GM21447 (cell line): Measurements from ENCODE around the gene ERC1.

Experiments
- ATAC-seq: cut with Tn5 transposase; IDR thresholded peaks from one replicate; pipeline ENCODE4 v1.9.1; 2021; ENCODE audit not compliant: unreplicated experiment

Gene ERC1

DNA sequence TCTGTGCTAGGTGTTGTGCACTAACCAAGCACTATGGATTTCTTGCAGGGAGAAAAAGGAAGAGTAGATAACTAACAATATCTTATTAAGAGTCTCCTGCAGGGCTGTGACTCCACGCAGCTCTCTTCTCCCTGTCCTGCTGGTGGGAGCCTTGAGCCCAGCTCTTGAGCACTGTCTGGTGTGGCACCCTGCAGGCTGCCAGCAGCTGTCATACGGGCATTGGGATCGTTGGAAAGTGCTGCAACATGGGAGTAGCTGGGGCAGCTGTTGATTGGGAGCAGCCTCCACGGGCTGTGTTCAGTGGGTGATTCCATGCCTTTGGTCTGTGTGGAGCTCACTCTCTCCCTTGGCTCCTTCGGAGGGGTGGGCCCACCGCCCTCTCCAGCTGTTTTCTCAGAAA, 478.0 kb downstream of the ERC1 start:
- ATAC-seq: no peak

- ATAC-seq: no peak
These were observed 479.0 kb downstream of the ERC1 start for GRCh38 chr12:1470051-1470450.

DNA sequence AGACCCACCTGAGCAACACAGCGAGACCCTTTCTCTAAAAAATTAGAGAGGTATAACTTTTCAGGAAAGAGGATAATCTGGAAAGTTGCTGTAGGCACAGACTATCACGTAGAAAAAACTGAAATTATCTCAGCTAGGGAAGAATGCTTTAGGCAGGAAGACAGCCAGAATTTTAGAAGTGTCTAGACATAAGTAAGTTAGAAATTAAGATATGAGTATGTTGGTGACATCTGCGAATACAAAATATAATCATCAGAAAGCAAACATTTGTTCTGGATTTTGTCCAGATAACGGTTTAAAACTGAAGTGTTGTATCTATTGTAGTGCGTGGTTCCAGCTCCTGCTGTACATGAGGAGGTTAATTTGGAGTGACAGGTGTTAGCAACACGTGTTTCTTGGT, 480.2 kb downstream of the ERC1 start:
- no peak for ATAC-seq

DNA sequence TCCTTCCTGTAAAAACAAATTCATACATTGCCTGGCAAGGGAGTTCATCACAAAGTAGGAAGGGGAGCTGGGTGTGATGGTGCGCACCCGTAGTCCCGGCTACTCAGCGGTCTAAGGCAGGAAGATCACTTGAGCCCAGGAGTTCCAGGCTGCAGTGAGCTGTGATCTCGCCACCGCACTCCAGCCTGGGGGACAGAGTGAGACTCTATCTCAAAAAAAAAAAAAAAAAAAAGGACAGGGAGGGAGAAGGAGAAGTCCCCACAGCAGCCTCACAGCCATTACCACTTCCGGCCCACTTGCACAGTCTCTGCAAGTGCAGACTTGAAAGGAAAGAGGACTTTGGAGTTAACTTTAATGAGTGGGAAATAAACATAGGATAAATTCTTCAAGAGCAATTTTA, 482.4 kb downstream of the ERC1 start:
- no peak for ATAC-seq

DNA sequence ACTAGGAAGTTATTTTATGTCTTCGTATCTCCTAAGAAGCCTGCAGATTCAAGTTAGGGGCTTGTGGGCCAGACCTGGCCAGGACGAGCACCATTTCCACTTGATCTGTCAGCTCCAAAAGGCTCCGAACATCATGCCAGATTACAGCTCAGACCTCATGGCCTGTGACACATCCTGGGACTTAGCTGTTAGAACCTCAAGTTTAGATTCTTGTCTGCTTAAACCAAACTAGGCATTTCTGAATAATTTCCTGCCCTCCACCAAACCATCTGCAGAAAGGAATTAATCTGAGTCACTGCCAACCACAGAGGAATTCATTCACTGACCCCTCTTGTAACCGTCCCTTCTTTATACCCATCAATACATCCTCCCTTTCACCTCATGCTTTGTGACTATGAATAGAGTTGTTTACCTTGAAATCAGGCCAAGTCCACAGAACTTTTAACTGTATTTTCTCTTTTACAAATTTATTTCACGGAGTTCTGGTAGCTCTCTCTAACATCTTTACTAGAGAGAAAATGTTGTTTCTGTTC, 483.1 kb downstream of the ERC1 start:
- no peak for ATAC-seq

DNA sequence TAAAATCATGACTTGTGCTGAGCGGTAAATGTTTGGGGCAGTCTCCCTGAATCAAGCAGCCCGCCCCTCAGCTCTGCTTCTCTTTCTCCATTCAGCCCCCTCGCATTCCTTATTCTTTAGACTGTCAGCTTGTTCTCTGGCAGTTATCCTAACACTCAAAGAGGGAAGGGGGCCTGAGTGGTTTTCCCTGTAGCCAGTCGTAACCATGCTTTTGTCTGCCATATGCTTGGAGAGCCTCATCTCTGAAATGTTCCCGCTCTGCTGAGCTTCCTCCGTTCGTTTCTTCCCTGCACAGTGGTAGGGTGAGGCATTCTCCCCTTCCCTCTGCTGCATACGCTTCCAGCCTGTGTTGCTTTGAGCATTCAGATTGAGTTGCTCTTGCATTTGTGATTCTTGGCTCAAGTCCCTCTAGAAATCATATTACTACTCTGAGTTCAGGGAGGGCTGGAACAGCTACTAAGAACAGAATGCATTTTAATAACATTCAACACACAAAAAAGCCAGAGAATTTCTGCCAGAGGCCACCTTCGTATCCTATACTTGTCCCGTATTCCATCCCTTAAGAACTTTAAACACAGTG, 483.6 kb downstream of the ERC1 start:
- ATAC-seq: no peak

GRCh38 chr12:1479645-1480044, 488.6 kb downstream of the ERC1 start:
- ATAC-seq: no peak

DNA sequence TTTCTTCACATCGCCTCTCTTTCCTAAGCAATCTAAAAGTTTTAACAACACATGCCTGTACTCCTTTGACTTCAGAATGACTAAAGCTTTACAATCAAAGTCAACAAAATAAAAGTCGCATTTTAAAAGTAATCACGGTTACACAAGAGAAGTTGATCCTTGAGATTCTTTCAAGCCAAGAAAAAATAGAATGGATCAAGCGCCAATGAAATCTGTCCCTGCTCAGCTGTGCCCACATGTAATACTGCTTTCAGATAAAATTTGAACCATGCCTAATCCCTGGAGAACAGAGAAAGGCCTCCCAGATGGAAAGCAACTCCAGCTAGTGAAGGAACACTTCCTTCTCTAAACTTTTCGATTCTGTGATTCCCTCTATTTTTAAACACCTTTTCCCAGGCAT, 490.3 kb downstream of the ERC1 start:
- ATAC-seq: no peak

DNA sequence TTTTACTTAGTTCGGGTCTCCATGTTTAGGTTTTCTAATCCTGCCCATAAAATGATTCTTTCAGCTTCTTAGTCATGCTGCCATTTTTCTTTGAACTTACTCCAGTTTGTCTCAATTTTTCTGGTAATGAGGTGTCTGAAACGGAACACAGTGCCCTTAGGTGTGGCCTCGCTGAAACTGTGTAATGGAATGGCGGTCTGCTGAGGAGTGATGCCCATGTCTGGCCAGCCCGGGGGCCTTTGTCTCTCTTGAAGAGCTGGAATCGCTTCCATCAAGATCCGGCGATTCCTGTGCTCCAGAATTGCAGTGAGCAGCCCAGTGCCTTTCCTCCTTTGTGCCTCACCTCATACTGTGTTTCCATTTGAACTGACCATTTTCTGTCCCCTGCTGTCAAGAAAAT, 490.9 kb downstream of the ERC1 start:
- no peak for ATAC-seq

- ATAC-seq: no peak
These were observed 497.9 kb downstream of the ERC1 start for GRCh38 chr12:1488908-1489381.

GRCh38 chr12:1491983-1492697, 501.1 kb downstream of the ERC1 start:
- no peak for ATAC-seq

- no peak for ATAC-seq
These were observed 502.9 kb downstream of the ERC1 start for GRCh38 chr12:1493781-1494565.

DNA sequence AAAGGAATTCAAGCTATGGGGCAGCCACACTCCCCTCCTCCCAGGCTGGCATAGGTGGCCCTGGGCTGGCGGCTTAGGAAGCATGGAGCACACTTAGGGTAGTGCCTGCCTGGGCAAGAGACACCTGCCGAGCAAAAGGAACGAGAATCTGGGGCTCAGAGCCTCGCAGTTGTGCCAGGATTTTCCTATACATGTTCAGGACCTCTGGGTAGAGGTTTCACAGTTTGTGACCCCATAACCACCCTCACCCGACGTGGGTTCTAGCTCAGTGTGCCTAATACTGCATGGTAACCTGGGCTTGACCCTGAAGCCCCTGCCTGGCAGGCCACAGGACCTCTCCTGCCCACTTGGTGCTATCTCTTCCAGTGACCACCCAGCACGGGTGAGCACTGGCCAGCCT, 503.8 kb downstream of the ERC1 start:
- ATAC-seq: no peak

DNA sequence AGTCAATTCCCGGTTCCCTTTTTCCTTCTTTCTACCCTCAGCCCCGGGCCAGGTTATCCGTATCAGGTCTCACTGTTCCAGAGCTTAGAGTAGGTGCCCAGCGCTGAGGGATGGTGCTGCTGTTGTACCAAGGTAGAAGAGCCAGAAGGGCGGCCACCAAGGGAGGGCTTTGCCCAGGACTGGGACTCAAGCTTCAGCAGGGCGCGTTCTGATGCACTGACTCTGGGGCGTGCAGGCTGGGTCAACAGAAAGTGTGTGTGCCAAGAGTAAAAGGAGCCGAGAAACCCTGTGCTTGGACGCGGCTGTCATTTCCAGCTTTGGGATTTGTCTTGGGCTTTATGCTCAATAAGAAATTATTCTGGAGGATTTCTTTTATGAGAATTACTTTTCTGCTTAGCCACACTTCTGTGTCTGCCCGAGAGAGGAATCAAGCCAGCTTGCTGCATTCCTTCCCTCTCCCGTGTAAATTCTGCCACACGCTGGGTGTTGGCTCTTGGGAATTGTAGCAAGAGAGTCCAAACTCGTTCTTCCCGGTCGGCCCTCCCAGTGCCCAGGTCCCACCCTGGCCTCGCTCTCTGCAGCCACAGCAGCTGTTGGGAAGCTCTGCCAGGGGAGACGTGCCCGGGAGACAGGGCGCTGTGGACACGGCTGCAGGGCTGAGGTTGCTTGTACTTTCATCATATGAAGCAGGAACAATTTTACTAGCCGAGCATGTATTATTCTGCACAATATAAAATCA, 505.3 kb downstream of the ERC1 start:
- no peak for ATAC-seq

DNA sequence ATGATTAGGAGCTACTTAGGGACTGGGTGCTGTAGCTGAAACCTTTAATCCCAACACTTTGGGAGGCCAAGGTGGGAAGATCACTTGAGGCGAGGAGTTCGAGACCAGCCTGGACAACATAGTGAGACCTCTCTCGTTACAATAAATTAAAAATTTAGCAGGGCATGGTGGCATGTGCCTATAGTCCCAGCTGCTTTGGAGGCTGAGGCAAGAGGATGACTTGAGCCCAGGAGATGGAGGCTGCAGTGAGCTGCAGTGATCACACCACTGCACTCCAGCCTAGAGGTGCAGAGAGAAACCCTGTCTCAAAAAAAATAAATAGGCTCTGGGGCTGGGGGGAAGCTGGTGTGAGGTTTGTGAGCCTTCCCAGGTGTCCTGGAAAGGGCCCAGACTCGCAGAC, 506.1 kb downstream of the ERC1 start:
- ATAC-seq: no peak

GRCh38 chr12:1498199-1498740, 507.2 kb downstream of the ERC1 start:
- ATAC-seq: no peak

DNA sequence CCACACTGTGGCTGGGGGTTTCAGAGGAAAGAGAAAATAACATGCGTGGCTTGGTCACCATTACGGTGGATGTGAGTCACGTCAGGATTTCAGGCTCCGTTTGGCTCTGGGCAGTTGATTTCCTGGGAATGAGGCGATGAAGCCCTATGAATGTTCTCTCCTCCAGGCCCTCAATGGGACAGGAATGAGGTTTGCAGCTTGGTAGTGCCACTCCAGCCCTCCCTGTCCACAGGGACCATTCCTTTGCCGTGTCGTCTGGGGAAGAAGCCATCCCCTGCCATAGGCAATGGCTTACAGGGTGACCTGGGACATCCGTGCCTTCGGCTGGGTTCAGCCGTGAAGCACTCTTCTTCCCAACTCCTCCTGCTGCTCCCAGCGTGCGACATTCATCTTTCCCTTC, 508.3 kb downstream of the ERC1 start:
- no peak for ATAC-seq

- no peak for ATAC-seq
These were observed 509.2 kb downstream of the ERC1 start for GRCh38 chr12:1500095-1500801.

- ATAC-seq: no peak
These were observed 510.0 kb downstream of the ERC1 start for GRCh38 chr12:1501001-1501400.

- ATAC-seq: no peak
These were observed 510.8 kb downstream of the ERC1 start for GRCh38 chr12:1501695-1502378.
